SK-N-MC (cell line): ENCODE measurements around the gene DTNA.
A peak's percentile ranks its signal among the peaks of the same experiment; 100 is the strongest.
"Not testable (repeated sequence)": the region's sequence is repeated elsewhere in the genome, so short reads cannot be mapped to it uniquely, and the experiment has no call there.

ENCODE experiments used
- DNase-seq: peaks from one replicate; pipeline ENCODE4 v3.0.0-alpha.2; 2011; ENCODE audit warnings: low read depth, low spot score
- H3K27ac ChIP-seq: fragments of 200-600 bp; sonication (generic); 2 replicates; pipeline ENCODE4 v1.5.1; 2016; ENCODE audit warnings: mixed run types
- H3K36me3 ChIP-seq: fragments of 200-600 bp; sonication (generic); 2 replicates; pipeline ENCODE4 v1.6.1; 2017; ENCODE audit warnings: antibody characterized with exemption, low read length, mixed read lengths; ENCODE audit not compliant: insufficient read depth
- H3K4me3 ChIP-seq: fragments of 200-600 bp; sonication (generic); 2 replicates; pipeline ENCODE4 v1.5.1; 2016
- H3K9ac ChIP-seq: fragments of 200-600 bp; sonication (generic); 2 replicates; pipeline ENCODE4 v1.8.0; 2017; ENCODE audit warnings: mixed run types, mixed read lengths; ENCODE audit not compliant: insufficient read length
- H3K9me3 ChIP-seq: fragments of 200-600 bp; sonication (generic); 2 replicates; pipeline ENCODE4 v1.6.1; 2017; ENCODE audit warnings: low read depth, mild to moderate bottlenecking, antibody characterized with exemption, low read length, moderate library complexity, mixed read lengths
- EZH2 ChIP-seq: fragments of 200-600 bp; sonication (generic); IDR thresholded peaks from one replicate; pipeline ENCODE4 v1.6.1; 2017; ENCODE audit warnings: antibody characterized with exemption
- FOXP2 ChIP-seq: optimal IDR thresholded peaks from 2 replicates; pipeline ENCODE3; 2011; ENCODE audit warnings: mild to moderate bottlenecking, moderate library complexity; ENCODE audit not compliant: insufficient read depth; ENCODE audit errors: extremely low read length, control extremely low read depth
- POLR2AphosphoS5 ChIP-seq: IDR thresholded peaks from 2 replicates; pipeline ENCODE4 v1.6.1; 2012; ENCODE audit warnings: mild to moderate bottlenecking, low read depth, low read length, borderline replicate concordance

The DTNA gene

DNA sequence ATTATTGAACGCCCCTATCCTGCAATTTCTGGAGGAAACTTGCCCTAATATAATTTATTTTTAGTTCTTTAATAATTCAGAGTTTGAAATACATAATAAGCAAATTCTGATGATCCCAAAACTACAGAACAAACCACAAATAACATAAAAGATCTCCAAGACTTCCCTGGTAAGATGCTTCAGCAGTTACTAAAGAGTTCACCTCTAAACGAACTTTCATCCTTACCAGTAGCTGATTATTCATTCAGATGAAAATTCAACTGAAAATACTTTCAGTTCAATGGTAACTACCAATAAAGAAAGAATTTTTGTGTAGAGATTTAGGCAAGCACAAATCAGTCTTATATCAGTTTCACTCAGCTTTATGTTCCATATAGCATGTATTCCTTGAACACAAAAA lies 201.0 kb downstream of the DTNA start:
- no peaks in the 10 kb centered on the region for H3K9me3 ChIP-seq
- H3K4me3 ChIP-seq, result no peak overlapping the region
- H3K27ac ChIP-seq, result no peak overlapping the region
- no peak for DNase-seq
- TF ChIP-seq POLR2AphosphoS5, result no peak
- no peak overlapping the region for H3K9ac ChIP-seq
- no peaks in the 10 kb centered on the region for H3K36me3 ChIP-seq

DNA sequence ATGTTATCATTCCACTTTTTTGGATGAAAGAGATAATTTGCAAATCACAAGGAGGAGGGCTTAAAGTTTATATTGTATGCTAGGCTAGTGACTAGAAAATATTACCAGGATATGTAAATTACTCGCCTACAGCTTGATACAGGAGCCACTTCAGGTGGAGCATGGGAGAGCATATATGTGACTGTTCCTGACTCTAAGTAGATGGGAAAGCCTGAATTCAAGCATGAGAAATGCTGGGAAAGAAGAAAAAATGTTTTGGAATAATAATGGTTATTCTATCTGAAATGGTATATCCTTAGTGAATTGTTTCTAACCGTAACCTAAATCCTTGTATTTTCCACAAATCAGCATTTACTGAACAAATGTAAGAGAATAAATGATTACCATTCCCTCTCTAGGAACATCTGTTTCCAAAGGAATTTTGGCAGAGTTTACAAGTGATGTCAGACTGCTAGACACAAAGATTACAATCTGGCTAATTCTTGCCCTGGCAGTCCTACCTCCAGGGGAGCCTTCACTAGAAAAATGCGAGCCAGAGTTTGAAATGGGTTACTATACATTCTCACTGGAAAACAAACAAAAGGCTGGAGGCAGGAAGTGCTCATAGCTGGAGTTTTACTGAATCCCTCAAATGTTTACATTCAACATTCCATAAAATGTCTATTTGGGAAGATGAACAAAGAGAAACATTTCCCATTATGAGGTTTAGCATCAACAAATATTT lies 201.7 kb downstream of the DTNA start:
- DNase-seq, result peak; percentile 10
- Histone ChIP-seq H3K4me3 (no peak overlapping the region), H3K9me3 (no peaks in the 10 kb centered on the region), H3K36me3 (no peaks in the 10 kb centered on the region), H3K9ac (no peak overlapping the region), H3K27ac (no peak overlapping the region)
- TF ChIP-seq EZH2 (no peak), FOXP2 (no peak), POLR2AphosphoS5 (no peak)

DNA sequence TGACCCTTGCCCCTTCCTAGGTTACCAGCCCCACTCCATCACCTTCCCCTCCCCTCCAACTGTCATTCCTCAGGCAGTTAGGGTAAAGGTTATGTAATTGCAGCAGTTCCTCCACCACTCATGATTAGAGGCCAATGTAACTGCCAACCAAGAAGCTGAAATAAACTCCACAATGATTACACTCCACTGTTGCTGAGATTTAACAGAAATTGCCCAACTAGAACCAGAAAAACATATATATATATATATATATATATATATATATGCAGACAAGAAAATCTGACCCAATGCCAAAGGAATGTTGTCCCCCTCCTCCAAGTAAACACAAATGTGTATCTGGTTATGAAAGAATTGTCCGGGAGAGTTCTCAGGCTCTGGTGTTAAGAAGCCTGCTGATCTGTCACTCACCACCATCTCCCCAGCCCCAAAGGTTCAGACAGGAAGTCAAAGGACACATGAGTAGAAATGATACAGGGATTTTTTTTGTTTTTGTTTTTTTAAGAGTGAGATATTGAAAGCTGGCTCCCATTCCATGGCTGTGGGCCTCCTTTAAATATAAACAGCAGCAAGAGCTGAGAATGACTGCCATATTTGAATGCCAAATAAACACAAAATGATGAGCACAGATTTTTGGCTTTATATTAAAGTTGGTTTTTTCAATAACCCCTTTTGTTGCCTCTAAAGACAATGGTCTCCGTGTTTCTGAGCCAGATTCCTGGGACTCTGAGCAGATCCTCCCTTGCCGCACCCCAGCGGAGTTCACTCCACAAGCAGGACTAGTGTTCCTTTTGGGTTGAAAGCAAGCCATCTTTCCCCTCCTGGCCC lies 204.0 kb downstream of the DTNA start:
- no peak overlapping the region for H3K9ac ChIP-seq
- TF ChIP-seq FOXP2, result no peak
- TF ChIP-seq POLR2AphosphoS5, result no peak
- no peak for TF ChIP-seq EZH2
- H3K36me3 ChIP-seq, result no peaks in the 10 kb centered on the region
- no peak for DNase-seq
- no peaks in the 10 kb centered on the region for H3K9me3 ChIP-seq
- H3K27ac ChIP-seq, result no peak overlapping the region
- no peak overlapping the region for H3K4me3 ChIP-seq

DNA sequence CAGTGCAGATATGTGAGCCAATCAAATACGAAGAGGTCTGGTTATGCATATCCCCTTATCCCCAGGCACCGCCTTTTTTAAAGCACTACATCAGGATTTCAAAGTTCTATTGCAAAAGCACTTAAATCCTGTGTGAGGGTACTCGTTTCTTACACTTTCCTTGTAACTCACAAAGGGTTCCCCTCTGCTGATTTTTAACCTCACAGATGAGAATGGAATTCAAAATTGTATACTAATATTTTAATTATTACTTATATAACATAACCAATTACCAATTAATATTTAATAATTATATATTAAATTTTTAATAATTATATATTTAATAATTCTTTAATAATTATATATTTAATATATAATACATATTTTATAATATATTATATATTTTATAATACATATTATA lies 204.9 kb downstream of the DTNA start:
- DNase-seq, result no peak
- Histone ChIP-seq H3K9ac (no peak overlapping the region), H3K4me3 (no peak overlapping the region), H3K9me3 (no peaks in the 10 kb centered on the region), H3K36me3 (no peaks in the 10 kb centered on the region), H3K27ac (no peak overlapping the region)
- no peak for TF ChIP-seq EZH2
- TF ChIP-seq POLR2AphosphoS5, result no peak
- no peak for TF ChIP-seq FOXP2

DNA sequence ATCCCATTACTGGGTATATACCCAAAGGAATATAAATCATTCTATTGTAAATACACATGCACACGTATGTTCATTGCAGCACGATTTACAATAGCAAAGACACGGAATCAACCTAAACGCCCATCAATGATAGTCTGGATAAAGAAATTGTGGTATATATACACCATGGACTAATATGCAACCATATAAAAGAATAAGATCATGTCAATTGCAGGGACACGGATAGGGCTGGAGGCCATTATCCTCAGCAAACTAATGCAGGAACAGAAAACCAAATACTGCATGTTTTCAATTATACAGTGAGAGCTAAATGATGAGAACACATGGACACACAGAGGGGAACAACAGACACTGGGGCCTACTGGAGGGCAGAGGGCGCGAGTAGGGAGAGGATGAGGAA lies 206.4 kb downstream of the DTNA start:
- H3K4me3 ChIP-seq, H3K9me3 ChIP-seq, H3K9ac ChIP-seq, H3K36me3 ChIP-seq, DNase-seq, H3K27ac ChIP-seq: not testable (repeated sequence)

DNA sequence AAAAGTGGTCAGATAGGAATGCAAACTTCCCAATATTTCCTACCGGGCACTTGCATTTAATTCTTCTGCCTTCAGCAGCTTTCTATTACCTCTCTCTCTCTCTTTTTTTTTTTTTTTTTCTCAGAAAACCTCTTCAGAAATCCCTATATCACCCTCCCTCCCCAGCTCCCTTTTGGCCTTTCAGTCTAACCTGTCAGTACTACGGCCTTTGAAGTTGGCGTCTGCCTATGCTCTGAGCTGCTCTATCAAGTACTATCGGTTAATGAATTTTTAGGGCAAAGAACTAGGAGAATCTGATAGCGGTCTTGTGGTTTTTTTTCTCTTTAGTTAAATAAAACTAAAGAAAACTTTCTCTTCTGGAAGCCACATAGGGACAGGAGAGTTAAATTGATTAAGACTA lies 208.8 kb downstream of the DTNA start:
- Histone ChIP-seq H3K4me3 (no peak overlapping the region), H3K36me3 (no peaks in the 10 kb centered on the region), H3K9ac (no peak overlapping the region), H3K9me3 (no peaks in the 10 kb centered on the region), H3K27ac (no peak overlapping the region)
- no peak for DNase-seq
- no peak for TF ChIP-seq FOXP2
- no peak for TF ChIP-seq POLR2AphosphoS5
- no peak for TF ChIP-seq EZH2

DNA sequence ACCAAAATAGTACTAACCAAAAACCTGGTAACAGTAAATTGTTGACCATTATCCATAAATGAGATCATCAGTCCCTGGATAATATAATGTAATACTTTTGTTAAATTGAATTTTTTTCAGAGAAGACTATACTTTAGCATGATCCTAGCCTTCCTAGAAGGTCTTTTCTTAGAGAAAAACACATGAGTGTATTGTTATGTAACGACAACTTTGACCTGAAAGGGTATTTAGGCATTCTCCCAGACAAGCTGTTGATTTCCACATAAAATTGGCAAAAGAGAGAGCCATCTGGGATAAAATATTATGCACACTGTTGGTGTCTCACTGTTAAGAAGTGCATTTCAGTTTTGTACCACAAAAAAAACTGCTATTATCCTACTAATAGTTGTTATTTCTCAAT lies 211.1 kb downstream of the DTNA start:
- no peak overlapping the region for H3K27ac ChIP-seq
- TF ChIP-seq FOXP2, result no peak
- no peak for TF ChIP-seq EZH2
- TF ChIP-seq POLR2AphosphoS5, result no peak
- H3K36me3 ChIP-seq, result no peaks in the 10 kb centered on the region
- no peak for DNase-seq
- H3K9ac ChIP-seq, result no peak overlapping the region
- no peak overlapping the region for H3K4me3 ChIP-seq
- H3K9me3 ChIP-seq, result no peaks in the 10 kb centered on the region

DNA sequence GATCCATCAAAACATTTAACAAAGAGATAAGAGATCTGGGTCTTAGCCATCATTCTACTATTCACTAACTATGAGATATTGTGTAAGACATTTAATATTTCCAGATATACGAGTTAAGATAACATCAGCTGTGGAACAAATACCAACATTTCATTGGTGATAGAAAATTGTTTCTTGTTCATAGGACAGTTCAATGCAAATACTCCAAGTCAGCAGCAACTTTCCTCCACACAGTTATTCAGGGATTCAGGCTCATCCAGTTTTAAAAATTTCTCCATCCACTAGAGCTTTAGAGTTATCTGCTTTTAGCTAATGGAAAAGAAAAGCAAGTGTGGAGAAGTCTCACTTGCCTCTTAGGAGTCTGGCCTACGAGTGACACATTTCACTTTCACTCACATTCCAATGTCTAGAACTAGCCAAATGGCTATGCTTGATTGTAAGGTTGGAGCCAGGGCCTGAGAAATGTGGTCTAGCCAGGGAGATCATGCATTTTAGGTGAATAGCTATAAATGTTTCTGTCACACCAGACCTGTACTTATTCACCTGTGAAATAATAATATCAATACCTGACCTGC lies 211.8 kb downstream of the DTNA start:
- H3K9ac ChIP-seq, result no peak overlapping the region
- H3K4me3 ChIP-seq, result no peak overlapping the region
- H3K36me3 ChIP-seq, result no peaks in the 10 kb centered on the region
- TF ChIP-seq POLR2AphosphoS5 (no peak), EZH2 (no peak), FOXP2 (no peak)
- DNase-seq, result no peak
- H3K27ac ChIP-seq, result no peak overlapping the region
- H3K9me3 ChIP-seq, result no peaks in the 10 kb centered on the region

DNA sequence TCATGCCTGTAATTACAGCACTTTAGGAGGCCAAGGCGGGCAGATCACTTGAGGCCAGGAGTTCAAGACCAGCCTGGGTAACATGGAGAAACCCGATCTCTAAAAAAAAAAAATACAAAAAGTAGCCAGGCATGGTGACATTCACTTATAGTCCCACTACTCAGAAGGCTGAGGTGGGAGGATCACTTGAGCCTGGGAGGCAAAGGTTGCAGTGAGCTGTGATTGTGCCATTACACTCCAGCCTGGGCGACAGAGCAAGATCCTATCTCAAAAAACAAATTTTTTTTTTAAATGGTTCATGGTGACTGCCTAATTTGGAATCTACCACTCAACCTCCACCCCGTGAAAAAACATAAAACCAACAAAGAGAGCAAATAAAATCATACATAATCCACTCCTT lies 212.5 kb downstream of the DTNA start:
- H3K9ac ChIP-seq, H3K9me3 ChIP-seq, DNase-seq, H3K4me3 ChIP-seq, H3K27ac ChIP-seq, H3K36me3 ChIP-seq: not testable (repeated sequence)
